PC-9 (cell line): ENCODE results near the gene ME3.

Experiments
- CTCF ChIP-seq: fragments of 200-600 bp; sonication (generic); conservative IDR thresholded peaks from 2 replicates; pipeline ENCODE4 v1.6.1; 2017; ENCODE audit warnings: mixed run types, antibody characterized with exemption, mild to moderate bottlenecking, moderate library complexity
- EZH2 ChIP-seq: fragments of 200-600 bp; sonication (generic); IDR thresholded peaks from 2 replicates; pipeline ENCODE4 v1.8.0; 2017; ENCODE audit warnings: antibody characterized with exemption, low read depth

GRCh38 chr11:86663761-86664160 is 8.7 kb downstream of the ME3 start:
- no peak for TF ChIP-seq CTCF
- no peak for TF ChIP-seq EZH2
